Measurements from ENCODE around the gene HBA2. TPM values are rescaled to one million over a fixed set of nuclear protein-coding genes. Genes with fewer than 3 reads are reported as not detected.
"Not testable (repeated sequence)": the region's sequence is repeated elsewhere in the genome, so short reads cannot be mapped to it uniquely, and the experiment has no call there.

HBA2 gene
- total RNA-seq, 4 donors from 2014 or later: 1.8 to 10.8 (median 7.0) TPM; not detected in 1

- WGBS, 2 donors (ENCODE audit: low coverage in 1 of 2): 80 to 84% methylated on average over 1 to 2 of the region's 2 CpGs
- Histone ChIP-seq H3K9me3 (no peaks in the 10 kb centered on the region), H3K27ac (no peak overlapping the region), H3K27me3 (peaks cover 34% of the 10 kb centered on the region), H3K4me3 (no peak overlapping the region), H3K4me1 (no peaks in the 10 kb centered on the region), H3K36me3 (no peaks in the 10 kb centered on the region)
- TF ChIP-seq POLR2A (IDR thresholded peaks at IDR 0.05) (no peak), EP300 (IDR thresholded peaks at IDR 0.05; ENCODE audit: low read depth) (no peak), POLR2AphosphoS5 (IDR thresholded peaks at IDR 0.05) (no peak), CTCF (IDR thresholded peaks at IDR 0.05) (no peak)
- no peak for DNase-seq
- intact Hi-C loops (cut with DNase I; ENCODE audit: low total_unique reads): no loop called here
- in situ Hi-C loops (cut with MboI; ENCODE audit: low pct_ligation_motif_present in 1 of 4, low pct_unique_long_range_greater_than_20kb in 1 of 4, low sequenced_read_pairs in 3 of 4): no loop called here
These were observed 26.0 kb upstream of the HBA2 start for GRCh38 chr16:146646-147045.

GRCh38 chr16:149024-149660 lies 23.5 kb upstream of the HBA2 start:
- intact Hi-C loops (cut with DNase I; ENCODE audit: low total_unique reads) (no loop called here), in situ Hi-C loops (cut with MboI; ENCODE audit: low pct_ligation_motif_present in 1 of 4, low pct_unique_long_range_greater_than_20kb in 1 of 4, low sequenced_read_pairs in 3 of 4) (no loop called here)
- peaks cover 0 to under 1% (median under 1%) of the 10 kb centered on the region in 4 donors for H3K4me1 ChIP-seq
- H3K9me3 ChIP-seq: no peaks in the 10 kb centered on the region
- no peak for DNase-seq
- TF ChIP-seq CTCF (IDR thresholded peaks at IDR 0.05) (no peak), POLR2A (IDR thresholded peaks at IDR 0.05) (no peak), POLR2AphosphoS5 (IDR thresholded peaks at IDR 0.05) (no peak), EP300 (IDR thresholded peaks at IDR 0.05; ENCODE audit: low read depth) (no peak)
- no peak overlapping the region for H3K4me3 ChIP-seq
- WGBS, 2 donors (ENCODE audit: low coverage in 1 of 2): 48% methylated on average over 9 of the region's 9 CpGs; no CpG with 5 or more reads in 1 of the 2 donors
- no peak overlapping the region for H3K27ac ChIP-seq
- H3K36me3 ChIP-seq: no peaks in the 10 kb centered on the region
- H3K27me3 ChIP-seq: peaks cover 42% of the 10 kb centered on the region

DNA sequence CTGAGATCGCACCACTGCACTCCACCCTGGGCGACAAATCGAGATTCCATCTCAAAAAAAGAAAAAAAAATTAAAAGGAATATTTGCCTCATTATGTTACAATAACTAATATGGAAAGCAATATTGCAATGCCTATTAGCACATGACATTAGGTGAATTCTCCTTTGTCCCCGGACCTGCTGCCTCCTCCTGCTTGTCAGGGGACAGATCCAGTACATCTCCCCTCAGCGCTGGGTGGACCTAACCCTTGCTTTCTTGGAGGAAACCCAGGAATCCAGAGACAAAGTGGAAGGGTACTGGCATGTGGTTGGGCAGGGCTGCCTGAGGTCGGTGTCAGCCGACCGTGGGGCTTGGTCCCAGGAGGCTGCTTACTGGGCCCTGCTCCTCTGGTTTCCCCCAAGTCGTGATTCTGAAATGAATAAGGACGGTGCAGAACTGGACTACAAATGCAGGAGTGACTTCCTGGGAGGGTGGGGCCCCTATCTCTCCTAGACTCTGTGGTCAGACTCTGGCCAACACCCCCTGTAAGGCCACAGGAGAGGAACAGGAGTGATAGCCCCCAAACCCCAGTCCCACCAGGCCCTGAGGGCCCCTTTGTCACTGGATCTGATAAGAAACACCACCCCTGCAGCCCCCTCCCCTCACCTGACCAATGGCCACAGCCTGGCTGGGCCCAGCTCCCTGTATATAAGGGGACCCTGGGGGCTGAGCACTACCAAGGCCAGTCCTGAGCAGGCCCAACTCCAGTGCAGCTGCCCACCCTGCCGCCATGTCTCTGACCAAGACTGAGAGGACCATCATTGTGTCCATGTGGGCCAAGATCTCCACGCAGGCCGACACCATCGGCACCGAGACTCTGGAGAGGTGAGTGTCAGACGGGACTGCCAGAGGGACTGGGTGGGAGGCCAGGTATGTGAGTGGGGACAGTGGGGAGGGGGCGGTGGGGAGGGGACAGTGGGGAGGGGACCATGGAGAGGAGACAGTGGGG lies 20.2 kb upstream of the HBA2 start, which contains the start of gene HBZ:
Gene HBZ (plus strand): TSS at position 504 of the 988 bp plus-strand sequence. CDS start 266 bp downstream, at position 770.
- no peaks in the 10 kb centered on the region for H3K36me3 ChIP-seq
- in situ Hi-C loops (cut with MboI; ENCODE audit: low pct_ligation_motif_present in 1 of 4, low pct_unique_long_range_greater_than_20kb in 1 of 4, low sequenced_read_pairs in 3 of 4) (no loop called here), intact Hi-C loops (cut with DNase I; ENCODE audit: low total_unique reads) (no loop called here)
- peaks cover 4 to 10% (median 7%) of the 10 kb centered on the region in 4 donors for H3K4me1 ChIP-seq
- H3K9me3 ChIP-seq: no peaks in the 10 kb centered on the region
- TF ChIP-seq POLR2A (IDR thresholded peaks at IDR 0.05) (no peak), CTCF (IDR thresholded peaks at IDR 0.05) (no peak), POLR2AphosphoS5 (IDR thresholded peaks at IDR 0.05) (no peak), EP300 (IDR thresholded peaks at IDR 0.05; ENCODE audit: low read depth) (no peak)
- no peak for DNase-seq
- H3K27me3 ChIP-seq: peaks cover 63% of the 10 kb centered on the region
- WGBS, 2 donors (ENCODE audit: low coverage in 1 of 2): 64 to 70% methylated on average over 8 to 17 of the region's 17 CpGs
- H3K4me3 ChIP-seq: no peak within 1 kb of the TSS
- H3K27ac ChIP-seq: no peak within 1 kb of the TSS

DNA sequence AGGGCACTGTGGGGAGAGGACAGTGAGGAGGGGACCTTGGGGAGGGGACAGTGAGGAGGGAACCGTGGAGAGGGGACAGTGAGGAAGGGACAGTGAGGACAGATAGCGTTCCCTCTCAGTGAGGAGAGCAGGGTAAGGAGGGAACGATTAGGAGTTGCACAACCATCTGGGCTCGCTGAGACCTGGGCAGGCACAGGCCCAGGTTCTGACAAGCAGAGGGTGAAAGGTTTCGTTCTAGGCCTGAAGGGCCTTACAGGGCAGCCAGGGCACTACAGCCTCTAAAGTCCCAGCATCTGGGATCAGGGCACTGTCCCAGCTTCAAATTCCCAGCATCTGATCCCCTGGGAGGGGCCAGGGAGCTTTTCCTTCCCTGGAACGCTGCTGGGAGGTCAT lies 19.6 kb upstream of the HBA2 start:
- H3K27ac ChIP-seq; intact Hi-C loops (cut with DNase I; ENCODE audit: low total_unique reads); H3K36me3 ChIP-seq; H3K9me3 ChIP-seq; DNase-seq; H3K4me3 ChIP-seq; in situ Hi-C loops (cut with MboI; ENCODE audit: low pct_ligation_motif_present in 1 of 4, low pct_unique_long_range_greater_than_20kb in 1 of 4, low sequenced_read_pairs in 3 of 4): not testable (repeated sequence)
- Histone ChIP-seq H3K4me1 (peaks cover 4 to 10% (median 7%) of the 10 kb centered on the region in 4 donors), H3K27me3 (peaks cover 70% of the 10 kb centered on the region)
- 35% methylated on average over 3 of the region's 6 CpGs; no CpG with 5 or more reads in 1 of the 2 donors for WGBS, 2 donors (ENCODE audit: low coverage in 1 of 2)

- in situ Hi-C loops (cut with MboI; ENCODE audit: low pct_ligation_motif_present in 1 of 4, low pct_unique_long_range_greater_than_20kb in 1 of 4, low sequenced_read_pairs in 3 of 4); DNase-seq; H3K4me3 ChIP-seq; H3K36me3 ChIP-seq; H3K27ac ChIP-seq; H3K9me3 ChIP-seq; intact Hi-C loops (cut with DNase I; ENCODE audit: low total_unique reads): not testable (repeated sequence)
- H3K4me1 ChIP-seq: peaks cover 4 to 10% (median 7%) of the 10 kb centered on the region in 4 donors
- no CpG with 5 or more reads among the region's 74 CpGs for WGBS, 2 donors (ENCODE audit: low coverage in 1 of 2)
- H3K27me3 ChIP-seq: peaks cover 71% of the 10 kb centered on the region
These were observed 19.0 kb upstream of the HBA2 start for GRCh38 chr16:153550-154216.

Data from transverse colon (tissue), 4 donors.